ENCODE measurements around the gene CEP68. TPM values are rescaled to one million over a fixed set of nuclear protein-coding genes. Genes with fewer than 3 reads are reported as not detected.
A peak's percentile ranks its signal among the peaks of the same experiment; 100 is the strongest.

Gene CEP68
- total and polyA plus RNA-seq, 8 donors, result 4.8 to 39.7 (median 16.7) TPM

- no peak for DNase-seq
- Histone ChIP-seq H3K4me1 (peaks cover 0 to 24% (median 19%) of the 10 kb centered on the region in 4 donors), H3K36me3 (no peaks in the 10 kb centered on the region), H3K27ac (no peak overlapping the region), H3K4me3 (no peak overlapping the region), H3K27me3 (no peaks in the 10 kb centered on the region), H3K9me3 (no peaks in the 10 kb centered on the region)
- 67 to 90% (median 80%) methylated on average over 6 of the region's 6 CpGs for WGBS, 5 donors
- TF ChIP-seq POLR2A (IDR thresholded peaks at IDR 0.05), result no peak
- TF ChIP-seq, protein P1, sequence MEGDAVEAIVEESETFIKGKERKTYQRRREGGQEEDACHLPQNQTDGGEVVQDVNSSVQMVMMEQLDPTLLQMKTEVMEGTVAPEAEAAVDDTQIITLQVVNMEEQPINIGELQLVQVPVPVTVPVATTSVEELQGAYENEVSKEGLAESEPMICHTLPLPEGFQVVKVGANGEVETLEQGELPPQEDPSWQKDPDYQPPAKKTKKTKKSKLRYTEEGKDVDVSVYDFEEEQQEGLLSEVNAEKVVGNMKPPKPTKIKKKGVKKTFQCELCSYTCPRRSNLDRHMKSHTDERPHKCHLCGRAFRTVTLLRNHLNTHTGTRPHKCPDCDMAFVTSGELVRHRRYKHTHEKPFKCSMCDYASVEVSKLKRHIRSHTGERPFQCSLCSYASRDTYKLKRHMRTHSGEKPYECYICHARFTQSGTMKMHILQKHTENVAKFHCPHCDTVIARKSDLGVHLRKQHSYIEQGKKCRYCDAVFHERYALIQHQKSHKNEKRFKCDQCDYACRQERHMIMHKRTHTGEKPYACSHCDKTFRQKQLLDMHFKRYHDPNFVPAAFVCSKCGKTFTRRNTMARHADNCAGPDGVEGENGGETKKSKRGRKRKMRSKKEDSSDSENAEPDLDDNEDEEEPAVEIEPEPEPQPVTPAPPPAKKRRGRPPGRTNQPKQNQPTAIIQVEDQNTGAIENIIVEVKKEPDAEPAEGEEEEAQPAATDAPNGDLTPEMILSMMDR (IDR thresholded peaks at IDR 0.05), result no peak
- TF ChIP-seq EP300 (IDR thresholded peaks at IDR 0.05), result no peak
- TF ChIP-seq POLR2AphosphoS5 (IDR thresholded peaks at IDR 0.05), result no peak
- intact Hi-C loops (cut with DNase I; ENCODE audit: low total_unique reads), result no loop called here
These were observed 20.8 kb upstream of the CEP68 start for GRCh38 chr2:65035351-65035943.

GRCh38 chr2:65037178-65037577, 19.0 kb upstream of the CEP68 start:
- Histone ChIP-seq H3K27ac (no peak overlapping the region), H3K9me3 (no peaks in the 10 kb centered on the region), H3K27me3 (no peaks in the 10 kb centered on the region), H3K4me1 (peaks cover 0 to 12% (median 7%) of the 10 kb centered on the region in 4 donors), H3K36me3 (no peaks in the 10 kb centered on the region), H3K4me3 (no peak overlapping the region)
- DNase-seq, result no peak
- intact Hi-C loops (cut with DNase I; ENCODE audit: low total_unique reads), result no loop called here
- WGBS, 5 donors, result 82 to 88% (median 85%) methylated on average over 3 of the region's 3 CpGs
- TF ChIP-seq EP300 (IDR thresholded peaks at IDR 0.05) (no peak), POLR2A (IDR thresholded peaks at IDR 0.05) (no peak), POLR2AphosphoS5 (IDR thresholded peaks at IDR 0.05) (no peak)
- TF ChIP-seq, protein P1 (IDR thresholded peaks at IDR 0.05), result no peak

- TF ChIP-seq POLR2A (IDR thresholded peaks at IDR 0.05), result no peak
- TF ChIP-seq EP300 (IDR thresholded peaks at IDR 0.05), result no peak
- TF ChIP-seq, protein P1 (IDR thresholded peaks at IDR 0.05), result no peak
- TF ChIP-seq POLR2AphosphoS5 (IDR thresholded peaks at IDR 0.05), result no peak
- Histone ChIP-seq H3K9me3 (peaks cover 0 to 13% (median 3%) of the 10 kb centered on the region in 4 donors), H3K27me3 (no peaks in the 10 kb centered on the region), H3K4me1 (peaks cover 0 to 8% (median 2%) of the 10 kb centered on the region in 4 donors), H3K27ac (no peak overlapping the region), H3K36me3 (peaks cover 0 to 19% (median 0%) of the 10 kb centered on the region in 4 donors), H3K4me3 (no peak overlapping the region)
- no peak for DNase-seq
- intact Hi-C loops (cut with DNase I; ENCODE audit: low total_unique reads), result loop anchor here (5.0 kb wide), 1 partner anchor 122 kb away; no protein-coding TSS in a partner anchor
- 89 to 99% (median 95%) methylated on average over 3 of the region's 3 CpGs for WGBS, 5 donors
These were observed 16.6 kb upstream of the CEP68 start for GRCh38 chr2:65039640-65040039.

DNA sequence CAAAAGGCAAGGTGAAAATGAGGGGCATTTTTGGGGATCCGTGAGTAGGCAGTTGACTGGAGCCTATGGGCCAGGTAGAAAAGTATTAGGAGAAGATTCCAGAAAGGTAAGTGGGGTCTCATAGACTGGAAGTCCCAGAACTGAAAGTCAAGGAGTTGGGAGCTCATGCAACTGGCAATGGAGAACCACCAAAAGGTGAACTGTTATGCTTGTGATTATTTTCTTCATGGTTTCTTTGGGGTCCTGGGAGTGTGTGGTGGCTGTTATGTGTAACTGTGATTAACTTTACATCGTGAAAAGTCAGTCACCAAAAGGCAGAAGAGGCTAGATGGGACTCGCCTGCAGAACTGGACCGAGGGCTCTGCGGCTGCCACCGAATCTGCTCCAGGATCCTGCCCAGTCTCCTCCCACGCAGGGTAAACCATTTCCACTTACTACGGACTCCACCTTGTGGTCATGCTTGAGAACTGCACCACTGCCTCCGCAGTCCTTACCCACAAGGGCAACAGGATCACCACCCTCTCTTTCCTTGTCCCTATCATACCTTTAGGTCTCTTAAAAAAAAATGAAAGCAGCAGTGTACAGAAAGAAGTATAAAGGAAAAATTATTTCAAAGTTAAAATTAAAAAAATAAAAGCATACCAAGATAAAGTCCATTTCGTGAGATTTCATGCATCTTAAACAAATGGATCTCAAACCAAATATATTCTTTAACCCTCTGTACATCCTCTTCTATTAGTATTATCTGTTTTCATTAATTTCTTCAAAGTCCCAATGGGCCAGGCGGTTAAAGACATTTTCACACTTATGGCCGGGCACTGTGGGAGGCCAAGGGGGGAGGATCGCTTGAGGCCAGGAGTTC, 15.6 kb upstream of the CEP68 start:
- intact Hi-C loops (cut with DNase I; ENCODE audit: low total_unique reads), result loop anchor here (5.0 kb wide), 1 partner anchor 123 kb away; no protein-coding TSS in a partner anchor
- WGBS, 5 donors, result 25 to 31% (median 30%) methylated on average over 13 of the region's 13 CpGs
- peaks cover 0 to 8% (median 2%) of the 10 kb centered on the region in 4 donors for H3K4me1 ChIP-seq
- H3K9me3 ChIP-seq, result peaks cover 0 to 13% (median 3%) of the 10 kb centered on the region in 4 donors
- DNase-seq, result peak; percentile 89 to 93
- TF ChIP-seq POLR2A (IDR thresholded peaks at IDR 0.05), result no peak
- peak in 1 of 3 donors; percentile 82 for TF ChIP-seq POLR2AphosphoS5 (IDR thresholded peaks at IDR 0.05)
- TF ChIP-seq, protein P1 (IDR thresholded peaks at IDR 0.05), result peak in 6 of 7 experiments; percentile 77 to 100 (median 96)
- H3K36me3 ChIP-seq, result peaks cover 0 to 22% (median 0%) of the 10 kb centered on the region in 4 donors
- no peak overlapping the region for H3K27ac ChIP-seq
- H3K4me3 ChIP-seq, result no peak overlapping the region
- H3K27me3 ChIP-seq, result no peaks in the 10 kb centered on the region
